NCI-H510A treated with DMSO at 0.1 percent for 48 hours (cell line): ENCODE results near the gene PPP1CA.
A peak's percentile ranks its signal among the peaks of the same experiment; 100 is the strongest.

Experiments
- DNase-seq: peaks from one replicate; lab custom pipeline; 2025; lab: John Stamatoyannopoulos, UW

PPP1CA gene

GRCh38 chr11:67369275-67369674 is 32.4 kb downstream of the PPP1CA start:
- DNase-seq: no peak

- no peak for DNase-seq
Measured at GRCh38 chr11:67368621-67369020, 33.0 kb downstream of the PPP1CA start.

GRCh38 chr11:67367761-67368227 is 33.9 kb downstream of the PPP1CA start:
- DNase-seq: no peak

GRCh38 chr11:67366961-67367760 is 34.5 kb downstream of the PPP1CA start:
- DNase-seq: no peak

GRCh38 chr11:67366546-67366945 is 35.1 kb downstream of the PPP1CA start:
- no peak for DNase-seq

GRCh38 chr11:67365736-67366444 is 35.8 kb downstream of the PPP1CA start:
- DNase-seq: no peak

- no peak for DNase-seq
Measured at GRCh38 chr11:67364783-67365722, 36.6 kb downstream of the PPP1CA start.

- DNase-seq: no peak
Measured at GRCh38 chr11:67364169-67364568, 37.5 kb downstream of the PPP1CA start.

GRCh38 chr11:67357831-67358670 is 43.6 kb downstream of the PPP1CA start:
- DNase-seq: no peak

- DNase-seq: peak; percentile 91
Measured at GRCh38 chr11:67356864-67357561, 44.6 kb downstream of the PPP1CA start.

GRCh38 chr11:67356387-67356863 is 45.2 kb downstream of the PPP1CA start:
- DNase-seq: no peak

GRCh38 chr11:67355794-67356386 is 45.8 kb downstream of the PPP1CA start:
- no peak for DNase-seq

- no peak for DNase-seq
Measured at GRCh38 chr11:67355023-67355793, 46.5 kb downstream of the PPP1CA start.

GRCh38 chr11:67354075-67355022 is 47.3 kb downstream of the PPP1CA start:
- no peak for DNase-seq

GRCh38 chr11:67353317-67354074 is 48.2 kb downstream of the PPP1CA start, which contains the start of gene POLD4:
POLD4 (minus strand) TSS chr11:67353546; CDS start chr11:67353399, 147 bp downstream.
- peak; percentile 99 for DNase-seq

- peak; percentile 92 for DNase-seq
Measured at GRCh38 chr11:67352546-67353316, 48.9 kb downstream of the PPP1CA start.
